Stimulated activated naive CD4-positive, alpha-beta T cell (primary cell): ENCODE data around the gene ABCC8.

Experiments
- DNase-seq, 6 experiments: peaks; one replicate each; lab custom pipeline; 2025; lab: John Stamatoyannopoulos, UW

The ABCC8 gene

GRCh38 chr11:17505146-17505545 lies 28.5 kb upstream of the ABCC8 start:
- no peak for DNase-seq

- DNase-seq, result peak; percentile 58 to 78 (median 70)
Observed at GRCh38 chr11:17504330-17505107, 27.9 kb upstream of the ABCC8 start.

- no peak for DNase-seq
Observed at GRCh38 chr11:17502630-17503029, 26.0 kb upstream of the ABCC8 start.

- DNase-seq, result no peak
Observed at GRCh38 chr11:17500673-17501072, 24.0 kb upstream of the ABCC8 start.

GRCh38 chr11:17498475-17498874 lies 21.8 kb upstream of the ABCC8 start:
- no peak for DNase-seq

- DNase-seq, result no peak
Observed at GRCh38 chr11:17498058-17498457, 21.4 kb upstream of the ABCC8 start.

GRCh38 chr11:17496406-17496805 lies 19.8 kb upstream of the ABCC8 start:
- no peak for DNase-seq

- no peak for DNase-seq
Observed at GRCh38 chr11:17494019-17494418, 17.4 kb upstream of the ABCC8 start.

GRCh38 chr11:17490938-17491337 lies 14.3 kb upstream of the ABCC8 start:
- no peak for DNase-seq

GRCh38 chr11:17490232-17490631 lies 13.6 kb upstream of the ABCC8 start:
- no peak for DNase-seq

- DNase-seq, result no peak
Observed at GRCh38 chr11:17489751-17490150, 13.1 kb upstream of the ABCC8 start.

GRCh38 chr11:17488563-17488962 lies 11.9 kb upstream of the ABCC8 start:
- no peak for DNase-seq

GRCh38 chr11:17486646-17487045 lies 10.0 kb upstream of the ABCC8 start:
- no peak for DNase-seq

GRCh38 chr11:17483505-17483904 lies 6.9 kb upstream of the ABCC8 start:
- DNase-seq, result no peak

- DNase-seq, result no peak
Observed at GRCh38 chr11:17481905-17482304, 5.3 kb upstream of the ABCC8 start.

- DNase-seq, result no peak
Observed at GRCh38 chr11:17479284-17480214, 2.9 kb upstream of the ABCC8 start.

- no peak for DNase-seq
Observed at GRCh38 chr11:17478070-17478469, 1.4 kb upstream of the ABCC8 start.

GRCh38 chr11:17477361-17477760 lies 716 bp upstream of the ABCC8 start:
- DNase-seq, result no peak

GRCh38 chr11:17477084-17477333 lies 364 bp upstream of the ABCC8 start:
- no peak for DNase-seq

GRCh38 chr11:17475666-17476316 lies 854 bp downstream of the ABCC8 start:
- no peak for DNase-seq

GRCh38 chr11:17473071-17473744 lies 3.4 kb downstream of the ABCC8 start:
- DNase-seq, result no peak

GRCh38 chr11:17472467-17472866 lies 4.2 kb downstream of the ABCC8 start:
- DNase-seq, result no peak
